Measurements from ENCODE around the gene CCDC136.

- TF ChIP-seq, protein P1, sequence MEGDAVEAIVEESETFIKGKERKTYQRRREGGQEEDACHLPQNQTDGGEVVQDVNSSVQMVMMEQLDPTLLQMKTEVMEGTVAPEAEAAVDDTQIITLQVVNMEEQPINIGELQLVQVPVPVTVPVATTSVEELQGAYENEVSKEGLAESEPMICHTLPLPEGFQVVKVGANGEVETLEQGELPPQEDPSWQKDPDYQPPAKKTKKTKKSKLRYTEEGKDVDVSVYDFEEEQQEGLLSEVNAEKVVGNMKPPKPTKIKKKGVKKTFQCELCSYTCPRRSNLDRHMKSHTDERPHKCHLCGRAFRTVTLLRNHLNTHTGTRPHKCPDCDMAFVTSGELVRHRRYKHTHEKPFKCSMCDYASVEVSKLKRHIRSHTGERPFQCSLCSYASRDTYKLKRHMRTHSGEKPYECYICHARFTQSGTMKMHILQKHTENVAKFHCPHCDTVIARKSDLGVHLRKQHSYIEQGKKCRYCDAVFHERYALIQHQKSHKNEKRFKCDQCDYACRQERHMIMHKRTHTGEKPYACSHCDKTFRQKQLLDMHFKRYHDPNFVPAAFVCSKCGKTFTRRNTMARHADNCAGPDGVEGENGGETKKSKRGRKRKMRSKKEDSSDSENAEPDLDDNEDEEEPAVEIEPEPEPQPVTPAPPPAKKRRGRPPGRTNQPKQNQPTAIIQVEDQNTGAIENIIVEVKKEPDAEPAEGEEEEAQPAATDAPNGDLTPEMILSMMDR (IDR thresholded peaks at IDR 0.05): no peak
- no peak for TF ChIP-seq POLR2A (IDR thresholded peaks at IDR 0.05)
Measured at GRCh38 chr7:128826512-128826911, 34.7 kb downstream of the CCDC136 start.

Data from testis (tissue), 2 donors.